ENCODE measurements around the gene KIF7.

Gene KIF7

GRCh38 chr15:89659295-89659694 is 4.0 kb upstream of the KIF7 start:
- peaks cover 9% of the 10 kb centered on the region for H3K4me1 ChIP-seq (ENCODE audit: insufficient read depth, low read length)
- H3K36me3 ChIP-seq (ENCODE audit: insufficient read depth, low read length) = no peaks in the 10 kb centered on the region
- DNase-seq = no peak
- H2AFZ ChIP-seq (ENCODE audit: low read depth, low read length) = no peak overlapping the region
- H3K9ac ChIP-seq (ENCODE audit: low read depth, low read length) = no peak overlapping the region
- no peak for TF ChIP-seq EZH2 (IDR thresholded peaks at IDR 0.05; ENCODE audit: borderline replicate concordance, low read depth, low read length, severe bottlenecking)
- no peak for ATAC-seq (ENCODE audit: insufficient read depth, low read depth)
- no peaks in the 10 kb centered on the region for H4K20me1 ChIP-seq (ENCODE audit: insufficient read depth, low read length)
- H3K9me3 ChIP-seq (ENCODE audit: insufficient read depth, low read length, severe bottlenecking) = no peaks in the 10 kb centered on the region
- no peak overlapping the region for H3K27ac ChIP-seq (ENCODE audit: low read length)
- H3K4me2 ChIP-seq (ENCODE audit: insufficient read depth, low read length) = no peak overlapping the region
- H3K4me3 ChIP-seq (ENCODE audit: low read depth in 1 of 2, low read length in 2 of 2) = no peak overlapping the region
- 0 out of 2 replicates have a peak, but pooled peaks cover 3% of the 10 kb centered on the region for H3K79me2 ChIP-seq (ENCODE audit: insufficient read depth, low read length)
- H3K27me3 ChIP-seq (ENCODE audit: insufficient read depth, low read length, poor library complexity) = peaks cover 28% of the 10 kb centered on the region

GRCh38 chr15:89657686-89658200 is 2.5 kb upstream of the KIF7 start:
- Histone ChIP-seq H3K9ac (ENCODE audit: low read depth, low read length) (no peak overlapping the region), H3K79me2 (ENCODE audit: insufficient read depth, low read length) (0 out of 2 replicates have a peak, but pooled peaks cover 4% of the 10 kb centered on the region), H3K27ac (ENCODE audit: low read length) (no peak overlapping the region), H3K4me2 (ENCODE audit: insufficient read depth, low read length) (no peak overlapping the region), H3K9me3 (ENCODE audit: insufficient read depth, low read length, severe bottlenecking) (no peaks in the 10 kb centered on the region), H3K36me3 (ENCODE audit: insufficient read depth, low read length) (no peaks in the 10 kb centered on the region), H4K20me1 (ENCODE audit: insufficient read depth, low read length) (no peaks in the 10 kb centered on the region), H2AFZ (ENCODE audit: low read depth, low read length) (no peak overlapping the region), H3K27me3 (ENCODE audit: insufficient read depth, low read length, poor library complexity) (peaks cover 28% of the 10 kb centered on the region), H3K4me3 (ENCODE audit: low read depth in 1 of 2, low read length in 2 of 2) (no peak overlapping the region), H3K4me1 (ENCODE audit: insufficient read depth, low read length) (peaks cover 13% of the 10 kb centered on the region)
- DNase-seq = no peak
- TF ChIP-seq EZH2 (IDR thresholded peaks at IDR 0.05; ENCODE audit: borderline replicate concordance, low read depth, low read length, severe bottlenecking) (no peak), CTCF (IDR thresholded peaks at IDR 0.05; ENCODE audit: borderline replicate concordance, extremely low read depth, low read length, poor library complexity, severe bottlenecking) (no peak)
- no peak for ATAC-seq (ENCODE audit: insufficient read depth, low read depth)

- Histone ChIP-seq H3K36me3 (ENCODE audit: insufficient read depth, low read length) (no peaks in the 10 kb centered on the region), H3K27ac (ENCODE audit: low read length) (no peak overlapping the region), H2AFZ (ENCODE audit: low read depth, low read length) (no peak overlapping the region), H3K9me3 (ENCODE audit: insufficient read depth, low read length, severe bottlenecking) (no peaks in the 10 kb centered on the region), H3K9ac (ENCODE audit: low read depth, low read length) (no peak overlapping the region), H3K4me3 (ENCODE audit: low read depth in 1 of 2, low read length in 2 of 2) (no peak overlapping the region), H3K27me3 (ENCODE audit: insufficient read depth, low read length, poor library complexity) (peaks cover 28% of the 10 kb centered on the region), H4K20me1 (ENCODE audit: insufficient read depth, low read length) (no peaks in the 10 kb centered on the region), H3K4me1 (ENCODE audit: insufficient read depth, low read length) (peaks cover 13% of the 10 kb centered on the region), H3K79me2 (ENCODE audit: insufficient read depth, low read length) (0 out of 2 replicates have a peak, but pooled peaks cover 4% of the 10 kb centered on the region), H3K4me2 (ENCODE audit: insufficient read depth, low read length) (no peak overlapping the region)
- TF ChIP-seq EZH2 (IDR thresholded peaks at IDR 0.05; ENCODE audit: borderline replicate concordance, low read depth, low read length, severe bottlenecking) = no peak
- TF ChIP-seq CTCF (IDR thresholded peaks at IDR 0.05; ENCODE audit: borderline replicate concordance, extremely low read depth, low read length, poor library complexity, severe bottlenecking) = no peak
- no peak for DNase-seq
- ATAC-seq (ENCODE audit: insufficient read depth, low read depth) = no peak
Measured at GRCh38 chr15:89656116-89656815, 999 bp upstream of the KIF7 start.

GRCh38 chr15:89654301-89654761 is 936 bp downstream of the KIF7 start:
- DNase-seq (no peak), ATAC-seq (ENCODE audit: insufficient read depth, low read depth) (no peak)
- H3K4me3 ChIP-seq (ENCODE audit: low read depth in 1 of 2, low read length in 2 of 2) = peak overlapping the region; percentile 31 to 76; a peak in 3 of 4 replicates
- peak overlapping the region; percentile 66 for H3K9ac ChIP-seq (ENCODE audit: low read depth, low read length)
- H3K36me3 ChIP-seq (ENCODE audit: insufficient read depth, low read length) = no peaks in the 10 kb centered on the region
- H3K9me3 ChIP-seq (ENCODE audit: insufficient read depth, low read length, severe bottlenecking) = no peaks in the 10 kb centered on the region
- H3K79me2 ChIP-seq (ENCODE audit: insufficient read depth, low read length) = 0 out of 2 replicates have a peak, but pooled peaks cover 4% of the 10 kb centered on the region
- H3K27ac ChIP-seq (ENCODE audit: low read length) = no peak overlapping the region; the same call in 1 of the 2 replicates
- peaks cover 13% of the 10 kb centered on the region for H3K4me1 ChIP-seq (ENCODE audit: insufficient read depth, low read length)
- H4K20me1 ChIP-seq (ENCODE audit: insufficient read depth, low read length) = no peaks in the 10 kb centered on the region
- H3K27me3 ChIP-seq (ENCODE audit: insufficient read depth, low read length, poor library complexity) = peaks cover 24% of the 10 kb centered on the region
- peak overlapping the region; percentile 79; the same call in 1 of the 2 replicates for H2AFZ ChIP-seq (ENCODE audit: low read depth, low read length)
- peak overlapping the region; percentile 89 for H3K4me2 ChIP-seq (ENCODE audit: insufficient read depth, low read length)
- TF ChIP-seq CTCF (IDR thresholded peaks at IDR 0.05; ENCODE audit: borderline replicate concordance, extremely low read depth, low read length, poor library complexity, severe bottlenecking) (no peak), EZH2 (IDR thresholded peaks at IDR 0.05; ENCODE audit: borderline replicate concordance, low read depth, low read length, severe bottlenecking) (no peak)

Measured in DND-41 (cell line).